K562 (cell line): ENCODE results near the gene HLCS. TPM values are rescaled to one million over a fixed set of nuclear protein-coding genes. Genes with fewer than 3 reads are reported as not detected.

ENCODE experiments used
- ADNP ChIP-seq: fragments of 200-800 bp; sonication (Bioruptor generic); IDR thresholded peaks from 2 replicates; pipeline ENCODE4 v1.6.1; 2016; ENCODE audit warnings: missing genetic modification characterization, missing compliant biosample characterization
- CREBBP ChIP-seq: IDR thresholded peaks from one replicate; pipeline ENCODE4 v1.6.1; 2012; ENCODE audit warnings: low read depth, mild to moderate bottlenecking, control low read depth, inconsistent platforms, low read length
- EZH2 ChIP-seq: IDR thresholded peaks from 2 replicates; pipeline ENCODE4 v1.6.1; 2012; ENCODE audit warnings: low read depth, mild to moderate bottlenecking, inconsistent platforms, low read length, borderline replicate concordance
- GABPB1 ChIP-seq: sonication (generic); formaldehyde crosslinking; IDR thresholded peaks from 2 replicates; pipeline ENCODE4 v1.8.0; 2022; ENCODE audit warnings: mild to moderate bottlenecking, missing genetic modification reagents
- HMBOX1 ChIP-seq: sonication (generic); IDR thresholded peaks from 2 replicates; pipeline ENCODE4 v1.6.1; 2016
- MXI1 ChIP-seq: IDR thresholded peaks from 2 replicates; pipeline ENCODE4 v1.6.1; 2011; ENCODE audit warnings: low read depth, mild to moderate bottlenecking, improper control_type of control experiment, low read length
- MYNN ChIP-seq, 2 experiments: sonication (generic); formaldehyde crosslinking in 1 of 2; IDR thresholded peaks; 2 replicates each; pipeline versions ENCODE4 v1.5.0 to v1.6.1; 2016 to 2020; ENCODE audit warnings: antibody characterized with exemption in 1 of 2, missing genetic modification reagents in 1 of 2
- NR3C1 ChIP-seq: sonication (generic); formaldehyde crosslinking; IDR thresholded peaks from 2 replicates; pipeline ENCODE4 v1.8.1; 2022; ENCODE audit warnings: missing genetic modification reagents
- POLR2AphosphoS2 ChIP-seq: IDR thresholded peaks from 2 replicates; pipeline ENCODE4 v1.6.1; 2012; ENCODE audit warnings: low read length, improper control_type of control experiment
- PTBP1 ChIP-seq: fragments of 200-400 bp; formaldehyde crosslinking; IDR thresholded peaks from 2 replicates; pipeline ENCODE4 v1.6.1; 2017; ENCODE audit warnings: low read depth, low read length
- PURB ChIP-seq: sonication (generic); formaldehyde crosslinking; IDR thresholded peaks from 2 replicates; pipeline ENCODE4 v1.9.0; 2021; ENCODE audit warnings: low read depth, mild to moderate bottlenecking, missing genetic modification reagents
- RERE ChIP-seq: sonication (generic); formaldehyde crosslinking; IDR thresholded peaks from 2 replicates; pipeline ENCODE4 v1.8.0; 2023; ENCODE audit warnings: missing genetic modification reagents, mild to moderate bottlenecking, borderline replicate concordance
- SMARCA5 ChIP-seq: fragments of 450-650 bp; IDR thresholded peaks from 2 replicates; pipeline ENCODE4 v1.6.1; 2016
- ZFX ChIP-seq: sonication (generic); formaldehyde crosslinking; IDR thresholded peaks from 2 replicates; pipeline ENCODE4 v1.8.0; 2022; ENCODE audit warnings: mild to moderate bottlenecking, missing genetic modification reagents, moderate library complexity
- ZNF589 ChIP-seq: fragments of 200-800 bp; sonication (Bioruptor generic); IDR thresholded peaks from 2 replicates; pipeline ENCODE4 v1.6.1; 2016; ENCODE audit warnings: low read depth, missing genetic modification characterization, missing compliant biosample characterization
- ZNF609 ChIP-seq: sonication (generic); formaldehyde crosslinking; IDR thresholded peaks from 2 replicates; pipeline ENCODE4 v1.8.1; 2023; ENCODE audit warnings: missing genetic modification reagents, mild to moderate bottlenecking, borderline replicate concordance
- polyA plus RNA-seq, 8 experiments: library from polyadenylated mRNA; depleted of rRNA in 4 of 8; stranded (reverse) in 5 of 8; unstranded in 3 of 8; fragments of >200 nt; fragmentation: Nextera tagmentation in 2 of 8; fragmentation: Illumina TruSeq in 1 of 8; extraction: Ambion mirVana in 2 of 8; extraction: Trizol in 1 of 8; gene quantifications; 2 replicates each; pipeline versions ENCODE4 v1.2.1 to v1.2.3, GENCODE V29; 2011 to 2014; ENCODE audit warnings: inconsistent platforms in 1 of 8, missing spikeins in 1 of 8
- total RNA-seq, 7 experiments: library from RNA; depleted of rRNA in 6 of 7; stranded (reverse); fragments of >200 nt in 6 of 7; fragmentation: Illumina TruSeq in 2 of 7; extraction: Trizol in 2 of 7; gene quantifications; 2 replicates each; pipeline versions ENCODE4 v1.2.1 to v1.2.3, GENCODE V29; 2011 to 2021; ENCODE audit warnings: low replicate concordance in 1 of 7

The HLCS gene
- total and polyA plus RNA-seq, 9 of the 15 experiments (the other 6 are each of a cell fraction or from before 2014, with no cell fraction given) = 3.0 to 21.5 (median 17.1) TPM

GRCh38 chr21:36989699-36990507 is 23.4 kb upstream of the HLCS start (continued):
- TF ChIP-seq RERE (no peak), NR3C1 (CRISPR knock-in tag) (peak; percentile 98), ZFX (peak; percentile 99), PTBP1 (0 out of 2 replicates have a peak, but pooled peaks have one; percentile 61), ZNF609 (no peak; the same call in 1 of the 2 replicates), EZH2 (no peak), ZNF589 (peak; percentile 85), PURB (CRISPR knock-in tag) (no peak), CREBBP (no peak), MYNN (IDR thresholded peaks at IDR 0.05) (no peak), MYNN (CRISPR knock-in tag; IDR thresholded peaks at IDR 0.05) (no peak), POLR2AphosphoS2 (no peak), MXI1 (0 out of 2 replicates have a peak, but pooled peaks have one; percentile 20), SMARCA5 (no peak), HMBOX1 (no peak), GABPB1 (CRISPR knock-in tag) (peak; percentile 90), ADNP (tag) (no peak; the same call in 1 of the 2 replicates)
